ENCODE measurements around the gene ME3. TPM values are rescaled to one million over a fixed set of nuclear protein-coding genes. Genes with fewer than 3 reads are reported as not detected.

The ME3 gene
- total RNA-seq, 3 donors from 2014 or later (not counting 1 experiment from before 2014, with no cell fraction given), result 5.2 to 7.5 (median 6.9) TPM

DNA sequence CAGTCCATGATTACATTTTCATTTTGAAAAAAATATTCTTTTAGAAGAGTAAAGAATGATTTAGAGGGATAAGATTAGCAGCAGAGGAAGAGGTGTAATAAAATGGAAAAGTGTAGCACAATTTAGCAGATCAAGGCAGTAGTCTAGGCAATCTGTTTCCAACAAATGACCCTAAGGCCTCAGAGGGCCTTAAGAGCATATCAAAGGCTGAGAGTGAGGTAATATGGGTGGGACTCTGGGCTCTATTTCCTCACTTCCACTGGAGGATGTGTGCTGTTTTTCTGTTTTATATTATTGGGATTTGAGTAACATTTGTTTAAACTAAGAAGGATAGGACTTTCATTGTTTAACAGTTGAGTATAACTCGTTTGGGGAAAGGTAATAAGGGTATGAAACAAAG, 269.0 kb downstream of the ME3 start:
- TF ChIP-seq, protein P1, sequence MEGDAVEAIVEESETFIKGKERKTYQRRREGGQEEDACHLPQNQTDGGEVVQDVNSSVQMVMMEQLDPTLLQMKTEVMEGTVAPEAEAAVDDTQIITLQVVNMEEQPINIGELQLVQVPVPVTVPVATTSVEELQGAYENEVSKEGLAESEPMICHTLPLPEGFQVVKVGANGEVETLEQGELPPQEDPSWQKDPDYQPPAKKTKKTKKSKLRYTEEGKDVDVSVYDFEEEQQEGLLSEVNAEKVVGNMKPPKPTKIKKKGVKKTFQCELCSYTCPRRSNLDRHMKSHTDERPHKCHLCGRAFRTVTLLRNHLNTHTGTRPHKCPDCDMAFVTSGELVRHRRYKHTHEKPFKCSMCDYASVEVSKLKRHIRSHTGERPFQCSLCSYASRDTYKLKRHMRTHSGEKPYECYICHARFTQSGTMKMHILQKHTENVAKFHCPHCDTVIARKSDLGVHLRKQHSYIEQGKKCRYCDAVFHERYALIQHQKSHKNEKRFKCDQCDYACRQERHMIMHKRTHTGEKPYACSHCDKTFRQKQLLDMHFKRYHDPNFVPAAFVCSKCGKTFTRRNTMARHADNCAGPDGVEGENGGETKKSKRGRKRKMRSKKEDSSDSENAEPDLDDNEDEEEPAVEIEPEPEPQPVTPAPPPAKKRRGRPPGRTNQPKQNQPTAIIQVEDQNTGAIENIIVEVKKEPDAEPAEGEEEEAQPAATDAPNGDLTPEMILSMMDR (IDR thresholded peaks at IDR 0.05), result no peak
- H3K27me3 Mint-ChIP-seq (ENCODE audit: low read depth in 2 of 2), result no peaks in the 10 kb centered on the region
- no peak overlapping the region for H3K27ac ChIP-seq (ENCODE audit: low read length)
- H3K36me3 Mint-ChIP-seq, result no peaks in the 10 kb centered on the region
- intact Hi-C loops (cut with micrococcal nuclease), result no loop called here
- no peak overlapping the region for H3K4me3 ChIP-seq (ENCODE audit: low read length)
- H3K4me1 Mint-ChIP-seq, result no peaks in the 10 kb centered on the region
- 73% methylated on average over 1 of the region's 1 CpG for WGBS (ENCODE audit: insufficient coverage)
- ATAC-seq (no peak), DNase-seq (no peak)
- no peaks in the 10 kb centered on the region for H3K9me3 ChIP-seq (ENCODE audit: control insufficient read depth, insufficient read depth, low read length)
- H3K27me3 ChIP-seq (ENCODE audit: control insufficient read depth, insufficient read depth, low read length), result no peaks in the 10 kb centered on the region
- no peaks in the 10 kb centered on the region for H3K9me3 Mint-ChIP-seq
- no peak overlapping the region for H3K27ac Mint-ChIP-seq
- no peaks in the 10 kb centered on the region for H3K4me1 ChIP-seq (ENCODE audit: control insufficient read depth, insufficient read depth, low read length)
- no peaks in the 10 kb centered on the region for H3K36me3 ChIP-seq (ENCODE audit: control insufficient read depth, insufficient read depth, low read length)
- no peak overlapping the region for H3K4me3 Mint-ChIP-seq

DNA sequence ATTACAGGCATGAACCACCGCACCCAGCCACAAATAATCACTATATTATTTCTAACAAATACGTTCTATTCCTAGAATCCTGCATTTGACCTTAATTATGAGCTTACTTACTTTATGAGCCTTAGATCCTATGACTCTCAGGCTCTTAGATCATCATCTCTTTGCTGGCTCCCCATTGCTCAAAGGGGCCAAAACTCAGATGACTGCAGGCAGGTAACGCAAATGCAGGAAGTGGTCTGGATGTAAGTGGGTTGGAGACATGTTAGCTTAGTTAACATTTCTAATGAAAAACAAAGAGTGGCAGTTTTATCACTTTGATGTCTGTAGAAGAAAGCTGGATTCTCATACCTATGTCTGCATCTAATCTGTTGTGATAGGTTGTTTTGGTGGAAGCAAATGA, 274.3 kb downstream of the ME3 start:
- Mint-ChIP-seq H3K27ac (no peak overlapping the region), H3K27me3 (ENCODE audit: low read depth in 2 of 2) (no peaks in the 10 kb centered on the region), H3K36me3 (no peaks in the 10 kb centered on the region), H3K4me3 (no peak overlapping the region), H3K4me1 (no peaks in the 10 kb centered on the region), H3K9me3 (no peaks in the 10 kb centered on the region)
- DNase-seq, result no peak
- 81% methylated on average over 3 of the region's 3 CpGs for WGBS (ENCODE audit: insufficient coverage)
- Histone ChIP-seq H3K4me3 (ENCODE audit: low read length) (no peak overlapping the region), H3K27me3 (ENCODE audit: control insufficient read depth, insufficient read depth, low read length) (no peaks in the 10 kb centered on the region), H3K9me3 (ENCODE audit: control insufficient read depth, insufficient read depth, low read length) (no peaks in the 10 kb centered on the region), H3K36me3 (ENCODE audit: control insufficient read depth, insufficient read depth, low read length) (no peaks in the 10 kb centered on the region), H3K4me1 (ENCODE audit: control insufficient read depth, insufficient read depth, low read length) (no peaks in the 10 kb centered on the region), H3K27ac (ENCODE audit: low read length) (no peak overlapping the region)
- TF ChIP-seq, protein P1 (IDR thresholded peaks at IDR 0.05), result no peak
- ATAC-seq, result no peak
- intact Hi-C loops (cut with micrococcal nuclease), result no loop called here

DNA sequence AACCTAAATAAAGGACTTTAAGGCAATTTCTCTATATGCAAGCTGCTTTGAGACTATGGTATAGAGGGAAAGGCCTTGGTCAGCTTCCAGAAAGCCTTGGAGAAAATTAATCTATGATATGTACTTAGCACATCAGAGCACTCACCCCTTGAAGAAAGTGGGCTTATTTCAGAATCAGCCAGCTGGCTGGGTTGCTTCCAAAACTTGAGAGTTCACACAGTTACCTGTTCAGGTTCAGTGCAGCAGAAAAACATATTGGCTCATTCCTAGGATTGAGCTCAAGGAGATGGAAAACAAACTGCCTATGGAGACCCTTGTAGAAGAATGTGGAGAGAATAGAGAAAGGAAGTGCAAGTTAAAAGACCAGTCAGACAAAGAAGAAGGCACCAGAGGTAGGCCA, 275.1 kb downstream of the ME3 start:
- no peaks in the 10 kb centered on the region for H3K4me1 ChIP-seq (ENCODE audit: control insufficient read depth, insufficient read depth, low read length)
- intact Hi-C loops (cut with micrococcal nuclease), result no loop called here
- no peaks in the 10 kb centered on the region for H3K27me3 ChIP-seq (ENCODE audit: control insufficient read depth, insufficient read depth, low read length)
- no peak overlapping the region for H3K27ac Mint-ChIP-seq
- DNase-seq (no peak), ATAC-seq (no peak)
- no peaks in the 10 kb centered on the region for H3K27me3 Mint-ChIP-seq (ENCODE audit: low read depth in 2 of 2)
- H3K9me3 Mint-ChIP-seq, result no peaks in the 10 kb centered on the region
- no peak overlapping the region for H3K4me3 Mint-ChIP-seq
- TF ChIP-seq, protein P1 (IDR thresholded peaks at IDR 0.05), result no peak
- no peak overlapping the region for H3K4me3 ChIP-seq (ENCODE audit: low read length)
- H3K27ac ChIP-seq (ENCODE audit: low read length), result no peak overlapping the region
- H3K36me3 Mint-ChIP-seq, result no peaks in the 10 kb centered on the region
- H3K9me3 ChIP-seq (ENCODE audit: control insufficient read depth, insufficient read depth, low read length), result no peaks in the 10 kb centered on the region
- no peaks in the 10 kb centered on the region for H3K36me3 ChIP-seq (ENCODE audit: control insufficient read depth, insufficient read depth, low read length)
- no peaks in the 10 kb centered on the region for H3K4me1 Mint-ChIP-seq

DNA sequence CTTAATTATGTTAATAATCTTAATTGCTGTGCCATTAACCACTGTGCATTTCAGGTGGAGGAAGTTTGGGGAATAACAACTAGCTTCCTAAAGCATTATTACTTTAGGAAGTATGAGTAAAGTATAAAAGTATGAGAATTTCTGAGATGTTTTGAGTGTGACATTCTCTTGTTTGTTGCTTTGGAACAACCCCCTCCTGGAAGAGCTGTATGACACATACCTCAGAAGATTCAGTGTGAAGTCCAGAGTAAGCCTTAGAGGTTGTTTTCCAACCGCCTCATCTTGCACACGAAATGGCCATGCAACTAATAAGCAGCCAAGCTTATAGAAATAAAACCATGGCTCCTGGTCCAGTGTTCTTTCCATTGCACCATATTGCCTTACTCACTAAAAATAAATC, 276.0 kb downstream of the ME3 start:
- H3K27me3 ChIP-seq (ENCODE audit: control insufficient read depth, insufficient read depth, low read length), result no peaks in the 10 kb centered on the region
- no peaks in the 10 kb centered on the region for H3K4me1 ChIP-seq (ENCODE audit: control insufficient read depth, insufficient read depth, low read length)
- H3K4me3 Mint-ChIP-seq, result no peak overlapping the region
- no peaks in the 10 kb centered on the region for H3K36me3 ChIP-seq (ENCODE audit: control insufficient read depth, insufficient read depth, low read length)
- intact Hi-C loops (cut with micrococcal nuclease), result no loop called here
- no peak for DNase-seq
- ATAC-seq, result no peak
- no peak overlapping the region for H3K27ac Mint-ChIP-seq
- WGBS (ENCODE audit: insufficient coverage), result 89% methylated on average over 2 of the region's 2 CpGs
- TF ChIP-seq, protein P1 (IDR thresholded peaks at IDR 0.05), result no peak
- no peak overlapping the region for H3K27ac ChIP-seq (ENCODE audit: low read length)
- no peak overlapping the region for H3K4me3 ChIP-seq (ENCODE audit: low read length)
- no peaks in the 10 kb centered on the region for H3K36me3 Mint-ChIP-seq
- H3K4me1 Mint-ChIP-seq, result no peaks in the 10 kb centered on the region
- H3K9me3 Mint-ChIP-seq, result no peaks in the 10 kb centered on the region
- H3K27me3 Mint-ChIP-seq (ENCODE audit: low read depth in 2 of 2), result no peaks in the 10 kb centered on the region
- no peaks in the 10 kb centered on the region for H3K9me3 ChIP-seq (ENCODE audit: control insufficient read depth, insufficient read depth, low read length)
